Effector memory CD8-positive, alpha-beta T cell (primary cell): ENCODE measurements around the gene NUTM2A.
A peak's percentile ranks its signal among the peaks of the same experiment; 100 is the strongest.
"Not testable (repeated sequence)": the region's sequence is repeated elsewhere in the genome, so short reads cannot be mapped to it uniquely, and the experiment has no call there.

Experiments used
- ATAC-seq: fragments of 150-1000 bp; cut with Tn5 transposase; replicated peaks from 2 replicates; pipeline ENCODE4 v1.10.0; 2021; ENCODE audit warnings: mild to moderate bottlenecking, moderate library complexity
- DNase-seq, 3 experiments: peaks; one replicate each; pipeline ENCODE4 v3.0.0; 2021
- H3K27ac Mint-ChIP-seq, 2 donors: one replicate each; pipeline ENCODE4 v1.8.0; 2022; ENCODE audit warnings: mild to moderate bottlenecking in 2 of 2, mixed read lengths in 2 of 2, moderate library complexity in 2 of 2
- H3K27me3 Mint-ChIP-seq, 2 donors: one replicate each; pipeline ENCODE4 v1.8.0; 2022; ENCODE audit warnings: mixed read lengths in 2 of 2
- H3K36me3 Mint-ChIP-seq: one replicate; pipeline ENCODE4 v1.8.0; 2022; ENCODE audit warnings: mild to moderate bottlenecking, moderate library complexity, mixed read lengths; ENCODE audit not compliant: insufficient read depth
- H3K4me1 Mint-ChIP-seq, 2 donors: one replicate each; pipeline ENCODE4 v1.8.0; 2022; ENCODE audit warnings: low read depth in 2 of 2, mixed read lengths in 2 of 2
- H3K4me3 Mint-ChIP-seq, 2 donors: one replicate each; pipeline ENCODE4 v1.8.0; 2022; ENCODE audit warnings: mild to moderate bottlenecking in 2 of 2, mixed read lengths in 2 of 2, moderate library complexity in 2 of 2
- H3K9me3 Mint-ChIP-seq, 2 donors: one replicate each; pipeline ENCODE4 v1.8.0; 2022; ENCODE audit warnings: mixed read lengths in 2 of 2
- total RNA-seq, 9 experiments: gene quantifications; one replicate each; lab custom pipeline; 2026; lab: John Stamatoyannopoulos, UW

Gene NUTM2A, protein sequence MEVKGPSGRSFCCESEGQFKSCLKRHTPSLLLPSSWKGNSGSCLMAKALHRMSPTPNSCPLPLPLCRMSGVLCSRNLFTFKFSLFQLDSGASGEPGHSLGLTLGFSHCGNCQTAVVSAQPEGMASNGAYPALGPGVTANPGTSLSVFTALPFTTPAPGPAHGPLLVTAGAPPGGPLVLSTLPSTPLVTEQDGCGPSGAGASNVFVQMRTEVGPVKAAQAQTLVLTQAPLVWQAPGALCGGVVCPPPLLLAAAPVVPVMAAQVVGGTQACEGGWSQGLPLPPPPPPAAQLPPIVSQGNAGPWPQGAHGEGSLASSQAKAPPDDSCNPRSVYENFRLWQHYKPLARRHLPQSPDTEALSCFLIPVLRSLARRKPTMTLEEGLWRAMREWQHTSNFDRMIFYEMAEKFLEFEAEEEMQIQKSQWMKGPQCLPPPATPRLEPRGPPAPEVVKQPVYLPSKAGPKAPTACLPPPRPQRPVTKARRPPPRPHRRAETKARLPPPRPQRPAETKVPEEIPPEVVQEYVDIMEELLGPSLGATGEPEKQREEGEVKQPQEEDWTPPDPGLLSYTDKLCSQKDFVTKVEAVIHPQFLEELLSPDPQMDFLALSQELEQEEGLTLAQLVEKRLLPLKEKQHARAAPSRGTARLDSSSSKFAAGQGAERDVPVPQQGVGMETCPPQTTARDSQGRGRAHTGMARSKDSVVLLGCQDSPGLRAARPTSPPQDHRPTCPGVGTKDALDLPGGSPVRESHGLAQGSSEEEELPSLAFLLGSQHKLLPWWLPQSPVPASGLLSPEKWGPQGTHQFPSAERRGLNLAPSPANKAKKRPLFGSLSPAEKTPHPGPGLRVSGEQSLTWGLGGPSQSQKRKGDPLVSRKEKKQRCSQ
- total RNA-seq = 0 to 1.4 (median 0.37) reads per million in 9 experiments

DNA sequence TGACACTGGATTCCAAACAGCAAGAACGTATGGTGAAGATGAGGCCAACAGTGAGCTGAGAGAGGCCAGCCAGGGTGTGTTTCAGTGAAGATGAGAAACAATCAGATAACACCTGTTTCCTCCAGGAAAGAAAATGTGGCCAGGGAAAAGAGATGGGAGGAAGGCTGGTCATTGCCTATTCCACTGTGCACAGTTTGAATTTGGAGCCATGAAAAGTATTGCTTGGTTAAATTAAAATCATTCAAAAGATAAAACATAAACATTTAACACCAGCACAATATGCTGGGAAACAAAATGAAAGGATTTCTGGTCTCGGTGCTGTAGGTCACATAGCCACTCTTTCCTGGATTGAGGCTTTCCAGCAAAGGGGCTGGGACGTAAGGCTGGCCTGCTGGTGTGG, at the start of gene NUTM2A:
TSS of gene NUTM2A (plus strand) at position 301 of the 400 bp plus-strand sequence. CDS start 383 bp downstream, outside the sequence.
- H3K9me3 Mint-ChIP-seq, H3K4me1 Mint-ChIP-seq, H3K27ac Mint-ChIP-seq, H3K27me3 Mint-ChIP-seq, H3K36me3 Mint-ChIP-seq, H3K4me3 Mint-ChIP-seq, DNase-seq, ATAC-seq: not testable (repeated sequence)

DNA sequence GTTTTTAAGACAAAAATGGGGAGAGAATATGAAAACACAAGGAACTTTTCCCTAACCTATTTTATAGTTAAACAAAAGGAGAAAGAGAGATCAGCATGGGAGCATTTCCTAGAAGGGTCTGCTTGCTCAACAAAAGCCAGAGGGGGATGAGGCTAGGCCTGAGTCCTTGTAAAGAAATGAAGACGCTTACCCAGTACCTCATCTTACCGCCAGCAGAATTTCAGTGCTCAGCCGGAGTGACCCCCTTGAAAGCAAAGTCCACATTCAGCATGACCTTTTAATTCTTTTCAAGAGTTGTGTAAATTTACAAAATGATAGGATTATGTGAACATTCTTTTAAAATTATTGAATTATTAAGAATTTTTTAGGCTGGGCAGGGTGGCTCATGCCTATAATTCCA, 47.7 kb upstream of the NUTM2A start:
- H3K27me3 Mint-ChIP-seq, ATAC-seq, H3K9me3 Mint-ChIP-seq, H3K27ac Mint-ChIP-seq, H3K4me1 Mint-ChIP-seq, DNase-seq, H3K4me3 Mint-ChIP-seq: not testable (repeated sequence)
- H3K36me3 Mint-ChIP-seq = peaks cover 20% of the 10 kb centered on the region

DNA sequence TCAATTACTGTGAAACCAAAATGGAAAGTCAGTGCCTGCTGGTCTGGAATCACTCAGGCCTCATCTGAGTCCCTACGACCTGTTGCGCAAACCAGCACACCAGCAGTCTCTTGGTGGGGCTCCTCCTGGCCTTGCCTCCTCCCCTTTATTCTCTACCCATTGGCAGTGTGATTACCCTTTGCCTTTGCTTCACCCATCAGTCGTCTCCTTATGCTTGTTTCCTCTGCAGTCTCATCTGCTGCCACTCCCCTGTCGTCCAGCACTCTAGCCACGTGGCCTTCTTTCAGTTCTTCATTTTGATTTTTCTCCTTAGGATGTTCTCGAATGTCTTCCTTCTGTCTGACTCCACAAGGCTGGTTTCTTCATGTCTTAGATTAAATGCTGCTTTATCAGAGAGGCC, 40.8 kb upstream of the NUTM2A start:
- H3K4me1 Mint-ChIP-seq, H3K27ac Mint-ChIP-seq, H3K9me3 Mint-ChIP-seq, H3K4me3 Mint-ChIP-seq, DNase-seq, H3K27me3 Mint-ChIP-seq: not testable (repeated sequence)
- H3K36me3 Mint-ChIP-seq = peaks cover 23% of the 10 kb centered on the region
- peak; percentile 14 for ATAC-seq

DNA sequence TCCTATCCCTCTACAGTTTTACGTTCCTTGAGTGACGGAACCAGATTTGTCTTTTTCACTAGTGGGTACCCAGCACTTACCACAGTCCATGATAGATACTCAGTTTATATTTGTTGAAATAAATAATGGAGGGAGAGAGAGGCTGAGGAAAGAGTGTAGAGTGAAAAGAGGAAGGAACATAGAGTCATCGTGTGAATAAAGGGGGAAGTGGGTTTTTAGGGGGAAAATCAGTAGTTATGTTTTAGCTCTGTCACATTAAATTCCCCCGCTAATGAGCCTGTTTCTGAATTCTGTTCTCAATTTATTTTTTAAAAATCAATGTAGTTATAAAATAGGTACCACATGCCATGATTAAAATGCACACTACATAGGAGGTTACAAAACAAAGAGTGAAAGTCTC, 39.2 kb upstream of the NUTM2A start:
- H3K4me1 Mint-ChIP-seq, H3K4me3 Mint-ChIP-seq, DNase-seq, H3K9me3 Mint-ChIP-seq, ATAC-seq, H3K27ac Mint-ChIP-seq, H3K27me3 Mint-ChIP-seq: not testable (repeated sequence)
- H3K36me3 Mint-ChIP-seq = peaks cover 21% of the 10 kb centered on the region

DNA sequence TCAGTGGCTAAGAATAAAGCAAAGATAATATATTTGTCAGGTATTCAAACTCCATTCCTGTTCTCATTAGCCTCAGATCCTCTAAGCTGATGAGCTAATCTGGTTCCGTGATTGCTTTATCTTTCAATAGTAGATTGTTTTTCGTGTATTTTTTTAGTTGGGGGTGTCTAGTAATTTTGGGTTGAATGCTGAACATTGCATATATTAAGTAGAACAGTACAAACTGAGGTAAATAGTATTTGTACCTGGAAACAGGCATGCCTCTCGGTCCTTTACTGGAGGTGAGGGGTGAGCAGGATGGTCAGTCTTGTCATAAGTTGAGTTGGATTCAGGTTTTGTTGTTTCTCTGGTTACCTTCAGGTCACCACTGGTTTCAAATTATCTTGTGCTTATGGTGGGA, 37.7 kb upstream of the NUTM2A start:
- DNase-seq, H3K4me3 Mint-ChIP-seq, H3K4me1 Mint-ChIP-seq, H3K9me3 Mint-ChIP-seq, ATAC-seq, H3K27ac Mint-ChIP-seq, H3K27me3 Mint-ChIP-seq: not testable (repeated sequence)
- peaks cover 21% of the 10 kb centered on the region for H3K36me3 Mint-ChIP-seq

DNA sequence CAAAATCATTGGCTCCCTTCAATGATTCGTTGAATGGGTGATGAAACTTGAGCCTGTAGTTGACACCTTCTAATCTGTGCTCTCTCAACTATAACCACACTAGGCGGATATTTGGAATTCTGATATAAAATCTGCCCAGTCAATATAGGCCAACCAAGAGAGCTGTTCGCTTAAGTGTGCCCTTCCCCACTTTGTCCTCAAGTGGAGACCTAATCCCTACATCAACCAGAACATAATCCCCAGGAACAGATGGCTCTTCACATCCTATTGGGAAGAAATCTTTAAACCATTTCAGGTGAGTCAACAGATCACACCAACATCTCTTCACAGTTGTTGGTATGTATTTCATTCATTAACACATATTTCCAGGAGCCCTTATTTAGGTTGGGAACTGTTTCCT, 33.4 kb upstream of the NUTM2A start:
- not testable (repeated sequence) for H3K4me1 Mint-ChIP-seq

DNA sequence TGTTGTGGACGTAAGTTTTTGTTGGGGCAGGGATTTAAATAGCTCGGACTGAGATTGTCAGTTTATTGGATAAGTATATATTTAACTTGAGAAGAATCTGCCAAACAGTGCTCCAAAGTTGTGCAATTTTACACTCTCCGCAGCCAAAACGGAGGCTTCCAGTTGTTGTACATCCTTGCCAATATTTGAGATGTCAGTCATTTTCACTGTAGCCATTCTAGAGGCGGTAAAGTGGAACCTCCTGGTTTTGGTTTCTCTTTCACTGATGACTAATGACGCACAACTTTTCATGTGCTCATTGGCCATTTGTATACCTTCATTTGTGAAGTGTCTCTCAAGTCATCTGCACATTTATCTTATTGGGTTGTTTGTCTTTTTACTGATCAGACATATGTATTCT, 24.3 kb upstream of the NUTM2A start:
- Mint-ChIP-seq H3K36me3 (peaks cover 11% of the 10 kb centered on the region), H3K4me1 (peaks cover 4 to 14% of the 10 kb centered on the region in 2 donors), H3K4me3 (peak overlapping the region; percentile 34 to 69), H3K27ac (peak overlapping the region; percentile 55 to 85)
- H3K27me3 Mint-ChIP-seq, H3K9me3 Mint-ChIP-seq: not testable (repeated sequence)
- DNase-seq (peak; percentile 23 to 38 (median 24)), ATAC-seq (peak; percentile 79)

More for the DNA sequence above, 33.4 kb upstream of the NUTM2A start:
- H3K36me3 Mint-ChIP-seq = peaks cover 17% of the 10 kb centered on the region
- not testable (repeated sequence) for H3K9me3 Mint-ChIP-seq, H3K4me3 Mint-ChIP-seq, ATAC-seq, H3K27me3 Mint-ChIP-seq, H3K27ac Mint-ChIP-seq, DNase-seq

DNA sequence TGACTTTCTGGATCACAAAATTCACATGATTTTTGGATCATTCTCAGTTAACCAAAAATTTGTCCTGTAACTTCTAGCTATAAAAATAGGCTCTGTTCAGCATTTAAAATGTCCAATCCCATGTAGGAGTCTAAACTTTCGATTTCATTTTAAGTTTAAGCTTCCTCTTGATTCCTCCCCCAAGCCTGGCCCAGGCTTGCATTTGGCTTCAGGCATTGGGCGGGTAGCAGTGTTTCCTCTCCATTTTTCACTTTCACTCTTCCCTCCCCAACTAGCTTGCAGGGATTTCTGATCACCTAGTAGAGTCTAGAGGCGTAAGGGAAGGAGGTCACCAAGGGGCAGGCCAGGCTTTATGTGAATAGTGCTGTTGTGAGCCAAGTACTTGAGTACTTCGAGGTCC, 20.4 kb upstream of the NUTM2A start:
- not testable (repeated sequence) for ATAC-seq, H3K27ac Mint-ChIP-seq, H3K27me3 Mint-ChIP-seq, H3K9me3 Mint-ChIP-seq, H3K4me3 Mint-ChIP-seq, DNase-seq
- Mint-ChIP-seq H3K36me3 (peaks cover 11% of the 10 kb centered on the region), H3K4me1 (peaks cover 4 to 14% of the 10 kb centered on the region in 2 donors)

DNA sequence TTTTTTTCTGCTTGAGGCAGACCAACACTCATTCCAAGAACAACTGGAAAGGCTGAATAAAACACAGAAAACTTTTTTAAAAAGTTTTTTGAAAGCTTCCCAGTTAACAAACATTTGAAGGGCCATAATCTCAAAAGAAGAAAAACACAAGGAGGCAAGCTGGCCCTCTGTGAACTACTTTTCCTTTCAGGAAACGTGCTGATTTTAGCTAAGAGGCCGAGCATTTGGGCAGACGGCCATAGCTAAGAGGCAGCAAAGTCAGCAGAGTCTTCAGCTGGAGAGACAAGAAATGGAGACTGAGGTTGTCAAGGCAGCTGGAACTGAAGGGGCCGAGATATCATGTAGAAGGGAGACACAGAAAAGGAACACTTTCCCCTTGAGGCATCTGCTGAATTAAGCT, 18.3 kb upstream of the NUTM2A start:
- H3K4me1 Mint-ChIP-seq = peaks cover 4 to 14% of the 10 kb centered on the region in 2 donors
- H3K36me3 Mint-ChIP-seq = peaks cover 11% of the 10 kb centered on the region
- H3K27ac Mint-ChIP-seq, ATAC-seq, DNase-seq, H3K27me3 Mint-ChIP-seq, H3K9me3 Mint-ChIP-seq, H3K4me3 Mint-ChIP-seq: not testable (repeated sequence)

DNA sequence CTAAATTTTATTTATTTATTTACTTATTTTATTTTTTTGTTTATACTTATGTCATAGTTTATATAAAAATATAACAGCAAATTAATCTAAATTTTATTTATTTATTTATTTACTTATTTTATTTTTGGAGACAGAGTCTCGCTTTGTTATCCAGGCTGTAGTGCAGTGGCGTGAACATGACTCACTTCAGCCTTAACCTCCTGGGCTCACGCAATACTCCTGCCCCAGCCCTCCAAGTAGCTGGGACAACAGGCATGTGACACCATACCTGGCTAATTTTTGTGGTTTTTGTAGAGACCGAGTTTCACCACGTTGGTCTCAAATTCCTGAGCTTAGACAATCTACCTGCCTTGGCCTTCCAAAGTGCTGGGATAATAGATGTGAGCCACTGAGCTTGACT, 14.9 kb upstream of the NUTM2A start:
- not testable (repeated sequence) for H3K27me3 Mint-ChIP-seq, H3K27ac Mint-ChIP-seq, H3K9me3 Mint-ChIP-seq, H3K36me3 Mint-ChIP-seq, ATAC-seq, DNase-seq, H3K4me3 Mint-ChIP-seq
- peaks cover 3 to 10% of the 10 kb centered on the region in 2 donors for H3K4me1 Mint-ChIP-seq

DNA sequence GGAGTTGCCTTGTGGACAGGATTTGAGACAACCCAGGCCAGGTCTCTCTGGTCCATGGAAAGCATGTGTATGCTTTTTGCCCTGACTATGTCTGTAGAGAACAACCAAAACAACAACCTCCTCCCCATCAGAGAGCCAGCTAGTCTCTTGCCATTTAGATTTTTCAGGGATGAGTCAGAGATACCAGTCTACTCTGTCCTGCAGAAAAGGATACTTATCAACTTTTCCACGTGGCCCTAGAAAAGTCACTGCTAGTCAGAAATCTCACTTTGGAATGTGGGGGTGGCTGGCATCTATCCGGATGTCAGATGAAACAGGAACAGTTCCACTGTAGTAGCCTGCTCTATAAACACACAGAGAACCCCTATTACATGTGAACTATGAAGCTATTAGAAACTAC, 13.4 kb upstream of the NUTM2A start:
- not testable (repeated sequence) for DNase-seq, H3K27me3 Mint-ChIP-seq, ATAC-seq, H3K4me3 Mint-ChIP-seq, H3K36me3 Mint-ChIP-seq, H3K9me3 Mint-ChIP-seq
- peaks cover 3 to 10% of the 10 kb centered on the region in 2 donors for H3K4me1 Mint-ChIP-seq
- peak overlapping the region in 1 of 2 donors; percentile 38 for H3K27ac Mint-ChIP-seq

DNA sequence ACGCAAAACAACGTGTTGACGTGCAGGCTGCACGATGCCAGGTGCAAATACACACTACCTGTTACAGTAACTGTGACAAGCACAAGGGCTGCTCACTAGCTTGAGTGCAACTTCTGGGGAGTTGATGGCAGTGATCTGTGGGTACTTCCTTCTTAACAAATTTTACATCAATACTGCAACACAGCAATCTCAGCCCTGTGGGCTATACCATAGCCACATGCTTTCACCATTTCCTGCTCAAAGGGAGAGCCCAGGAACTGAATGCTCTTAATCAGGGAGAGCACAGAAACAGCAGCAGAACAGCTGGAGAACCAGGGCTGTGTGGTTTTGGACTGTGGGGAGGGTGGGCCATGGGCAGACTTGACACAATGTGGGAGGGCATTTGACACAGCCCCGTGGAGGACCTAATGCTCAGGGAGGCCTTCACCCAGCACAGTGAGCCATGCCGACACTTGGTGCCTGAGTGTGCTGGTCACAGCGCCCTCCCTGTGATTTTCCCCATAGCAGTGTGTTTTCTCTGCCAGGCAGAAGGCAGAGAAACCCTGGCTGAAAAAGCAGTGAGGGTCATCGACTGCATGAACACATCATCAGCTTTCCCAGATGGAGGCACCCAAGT, 12.0 kb upstream of the NUTM2A start:
- not testable (repeated sequence) for H3K9me3 Mint-ChIP-seq, H3K4me3 Mint-ChIP-seq, H3K36me3 Mint-ChIP-seq, DNase-seq, H3K27me3 Mint-ChIP-seq
- Mint-ChIP-seq H3K27ac (peak overlapping the region; percentile 3 to 87), H3K4me1 (peaks cover 3 to 10% of the 10 kb centered on the region in 2 donors)
- peak; percentile 59 for ATAC-seq

DNA sequence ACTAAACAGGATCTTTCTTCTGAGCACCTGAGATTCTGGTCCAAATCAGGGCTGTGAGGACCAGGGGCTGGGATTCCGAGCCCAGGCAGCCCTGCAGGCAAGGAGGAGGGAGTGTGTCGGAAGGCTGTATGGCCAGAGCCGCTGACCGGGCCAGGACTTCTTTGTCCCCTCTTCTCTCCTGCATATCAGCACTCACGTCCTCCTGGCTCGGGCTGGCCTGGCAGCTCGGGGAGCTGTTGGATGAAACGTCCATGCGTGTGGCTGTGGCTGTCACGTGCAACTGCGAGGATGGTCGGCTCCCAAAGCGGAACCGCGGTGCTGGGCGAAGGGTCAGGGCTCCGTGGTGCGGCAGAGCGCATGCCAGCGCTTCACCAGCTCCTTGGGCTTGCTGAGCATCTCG, 11.4 kb upstream of the NUTM2A start:
- DNase-seq, H3K36me3 Mint-ChIP-seq, H3K4me3 Mint-ChIP-seq, H3K9me3 Mint-ChIP-seq, ATAC-seq, H3K27me3 Mint-ChIP-seq: not testable (repeated sequence)
- H3K27ac Mint-ChIP-seq = peak overlapping the region; percentile 3 to 87
- H3K4me1 Mint-ChIP-seq = peaks cover 3 to 15% of the 10 kb centered on the region in 2 donors
